Sigmoid colon (tissue), 7 donors: ENCODE data around the gene SYNE2. TPM values are rescaled to one million over a fixed set of nuclear protein-coding genes. Genes with fewer than 3 reads are reported as not detected.

Experiments
- DNase-seq: peaks from one replicate; pipeline ENCODE4 v3.0.0-alpha.2; 2019
- H3K27ac ChIP-seq, 4 donors: fragments of 200-600 bp; sonication (generic); one replicate each; pipeline ENCODE4 v1.5.1; 2016 to 2019; ENCODE audit warnings: mild to moderate bottlenecking in 1 of 4
- H3K27me3 ChIP-seq, 3 donors: fragments of 200-600 bp; sonication (generic); one replicate each; pipeline ENCODE4 v1.5.1; 2019; ENCODE audit warnings: mild to moderate bottlenecking in 1 of 3
- H3K36me3 ChIP-seq, 4 donors: fragments of 200-600 bp; sonication (generic); one replicate each; pipeline ENCODE4 v1.5.1; 2016 to 2019
- H3K4me1 ChIP-seq, 4 donors: fragments of 200-600 bp; sonication (generic); one replicate each; pipeline ENCODE4 v1.5.1; 2017 to 2019
- H3K4me3 ChIP-seq, 4 donors: fragments of 200-600 bp; sonication (generic); one replicate each; pipeline ENCODE4 v1.5.1; 2017 to 2019; ENCODE audit warnings: mild to moderate bottlenecking in 2 of 4, moderate library complexity in 1 of 4
- H3K9me3 ChIP-seq, 4 donors: fragments of 200-600 bp in 3 of 4; sonication (generic) in 3 of 4; one replicate each; pipeline versions ENCODE4 v1.5.1 to v1.6.1; 2013 to 2019
- CTCF ChIP-seq, 4 experiments: fragments of 450-650 bp in 3 of 4; fragments of 200-600 bp in 1 of 4; IDR thresholded peaks; one replicate each; pipeline ENCODE4 v1.5.1; 2016 to 2019; ENCODE audit warnings: antibody characterized with exemption in 4 of 4, mild to moderate bottlenecking in 3 of 4, moderate library complexity in 2 of 4
- EP300 ChIP-seq, 4 donors: sonication (generic); formaldehyde crosslinking; IDR thresholded peaks; one replicate each; pipeline ENCODE4 v1.6.1; 2017; ENCODE audit warnings: antibody characterized with exemption in 4 of 4
- POLR2A ChIP-seq, 2 donors: fragments of 450-650 bp; IDR thresholded peaks; one replicate each; pipeline ENCODE4 v1.6.1; 2016; ENCODE audit warnings: antibody characterized with exemption in 2 of 2, mild to moderate bottlenecking in 2 of 2, moderate library complexity in 2 of 2
- POLR2AphosphoS5 ChIP-seq, 4 donors: sonication (generic); formaldehyde crosslinking; IDR thresholded peaks; one replicate each; pipeline ENCODE4 v1.6.1; 2017; ENCODE audit warnings: antibody characterized with exemption in 4 of 4
- WGBS, 2 donors: extraction: QIAGEN DNeasy Blood & Tissue Kit; methylation state at CpG; one replicate each; pipeline ENCODE4 v1.1.7; 2013; 5-methylcytosine and 5-hydroxymethylcytosine counted together
- intact Hi-C: fragments of 100-400 bp; cut with DNase I; formaldehyde crosslinking; loops from one replicate; pipeline ENCODE4 v1.15.1; 2023
- polyA plus RNA-seq, 3 donors: library from polyadenylated mRNA; stranded (reverse); fragments of 200-250 nt; gene quantifications; one replicate each; pipeline ENCODE4 v1.2.3, GENCODE V29; 2013
- total RNA-seq, 4 donors: library from RNA; depleted of rRNA; stranded (reverse); fragments of >200 nt; gene quantifications; one replicate each; pipeline ENCODE4 v1.1.0, GENCODE V29; 2016
- donor health status: healthy with polysubstance abuse.
- donor health status: Bipolar disorder and iron deficiency.
- donor health status: healthy.

SYNE2 gene
- total and polyA plus RNA-seq, 7 donors: 25.8 to 70.6 (median 54.6) TPM

GRCh38 chr14:64158608-64159007, 305.8 kb downstream of the SYNE2 start:
- intact Hi-C loops: no loop called here
- H3K27ac ChIP-seq: no peak overlapping the region
- no peak for DNase-seq
- no peak for TF ChIP-seq POLR2AphosphoS5 (IDR thresholded peaks at IDR 0.05)
- no peak for TF ChIP-seq POLR2A (IDR thresholded peaks at IDR 0.05)
- TF ChIP-seq CTCF (IDR thresholded peaks at IDR 0.05): no peak
- no peak for TF ChIP-seq EP300 (IDR thresholded peaks at IDR 0.05)
- H3K4me3 ChIP-seq: no peak overlapping the region
- 78 to 83% methylated on average over 2 of the region's 2 CpGs for WGBS, 2 donors
- no peaks in the 10 kb centered on the region for H3K9me3 ChIP-seq
- peaks cover 0 to 22% (median 2%) of the 10 kb centered on the region in 4 donors for H3K36me3 ChIP-seq
- H3K4me1 ChIP-seq: no peaks in the 10 kb centered on the region
- H3K27me3 ChIP-seq: no peaks in the 10 kb centered on the region

- no peaks in the 10 kb centered on the region for H3K4me1 ChIP-seq
- no peaks in the 10 kb centered on the region for H3K9me3 ChIP-seq
- DNase-seq: no peak
- H3K27me3 ChIP-seq: no peaks in the 10 kb centered on the region
- no peak for TF ChIP-seq POLR2AphosphoS5 (IDR thresholded peaks at IDR 0.05)
- intact Hi-C loops: no loop called here
- no peak overlapping the region for H3K4me3 ChIP-seq
- no peak overlapping the region for H3K27ac ChIP-seq
- peaks cover 0 to 30% (median 2%) of the 10 kb centered on the region in 4 donors for H3K36me3 ChIP-seq
- WGBS, 2 donors: 96 to 97% methylated on average over 3 of the region's 3 CpGs
Measured at GRCh38 chr14:64159588-64159987, 306.8 kb downstream of the SYNE2 start.

GRCh38 chr14:64170181-64170580, 317.4 kb downstream of the SYNE2 start:
- H3K36me3 ChIP-seq: peaks cover 0 to 35% (median 10%) of the 10 kb centered on the region in 4 donors
- no peak for TF ChIP-seq POLR2AphosphoS5 (IDR thresholded peaks at IDR 0.05)
- TF ChIP-seq CTCF (IDR thresholded peaks at IDR 0.05): no peak
- TF ChIP-seq POLR2A (IDR thresholded peaks at IDR 0.05): no peak
- no peak for TF ChIP-seq EP300 (IDR thresholded peaks at IDR 0.05)
- no peak overlapping the region for H3K4me3 ChIP-seq
- intact Hi-C loops: no loop called here
- no peak for DNase-seq
- H3K27me3 ChIP-seq: no peaks in the 10 kb centered on the region
- H3K9me3 ChIP-seq: no peaks in the 10 kb centered on the region
- 87 to 93% methylated on average over 8 of the region's 8 CpGs for WGBS, 2 donors
- no peak overlapping the region for H3K27ac ChIP-seq
- no peaks in the 10 kb centered on the region for H3K4me1 ChIP-seq

GRCh38 chr14:64174922-64175782, 322.3 kb downstream of the SYNE2 start:
- peaks cover 0 to 27% (median 2%) of the 10 kb centered on the region in 4 donors for H3K36me3 ChIP-seq
- no peaks in the 10 kb centered on the region for H3K4me1 ChIP-seq
- WGBS, 2 donors: 93 to 95% methylated on average over 2 of the region's 2 CpGs
- H3K27ac ChIP-seq: no peak overlapping the region
- intact Hi-C loops: no loop called here
- DNase-seq: no peak
- no peak overlapping the region for H3K4me3 ChIP-seq
- H3K9me3 ChIP-seq: no peaks in the 10 kb centered on the region
- no peaks in the 10 kb centered on the region for H3K27me3 ChIP-seq
- TF ChIP-seq EP300 (IDR thresholded peaks at IDR 0.05) (no peak), POLR2A (IDR thresholded peaks at IDR 0.05) (no peak), CTCF (IDR thresholded peaks at IDR 0.05) (no peak), POLR2AphosphoS5 (IDR thresholded peaks at IDR 0.05) (no peak)

- no peak overlapping the region for H3K27ac ChIP-seq
- DNase-seq: no peak
- H3K9me3 ChIP-seq: no peaks in the 10 kb centered on the region
- intact Hi-C loops: no loop called here
- H3K27me3 ChIP-seq: no peaks in the 10 kb centered on the region
- H3K4me3 ChIP-seq: no peak overlapping the region
- TF ChIP-seq EP300 (IDR thresholded peaks at IDR 0.05): no peak
- TF ChIP-seq CTCF (IDR thresholded peaks at IDR 0.05): no peak
- no peak for TF ChIP-seq POLR2A (IDR thresholded peaks at IDR 0.05)
- no peak for TF ChIP-seq POLR2AphosphoS5 (IDR thresholded peaks at IDR 0.05)
- H3K4me1 ChIP-seq: no peaks in the 10 kb centered on the region
- peaks cover 0 to 22% (median 0%) of the 10 kb centered on the region in 4 donors for H3K36me3 ChIP-seq
- WGBS, 2 donors: 93 to 96% methylated on average over 2 of the region's 2 CpGs
Measured at GRCh38 chr14:64176330-64176729, 323.5 kb downstream of the SYNE2 start.
